Parathyroid adenoma (tissue), 2 donors: ENCODE data around the gene CDH8.

Experiments used
- H2AFZ ChIP-seq: fragments of 300-600 bp; sonication (generic); one replicate; pipeline ENCODE4 v1.7.0; 2017; ENCODE audit warnings: antibody characterized with exemption, mild to moderate bottlenecking
- H3K27ac ChIP-seq: fragments of 300-600 bp; sonication (generic); one replicate; pipeline ENCODE4 v1.7.0; 2017
- H3K27me3 ChIP-seq: fragments of 300-600 bp; sonication (generic); one replicate; pipeline ENCODE4 v1.7.0; 2017; ENCODE audit warnings: low read length; ENCODE audit not compliant: control insufficient read depth, insufficient read depth
- H3K36me3 ChIP-seq: fragments of 300-600 bp; sonication (generic); one replicate; pipeline ENCODE4 v1.7.0; 2017; ENCODE audit warnings: low read length; ENCODE audit not compliant: control insufficient read depth, insufficient read depth
- H3K4me1 ChIP-seq: fragments of 300-600 bp; sonication (generic); one replicate; pipeline ENCODE4 v1.7.0; 2017; ENCODE audit warnings: control low read depth
- H3K4me2 ChIP-seq: fragments of 300-600 bp; sonication (generic); one replicate; pipeline ENCODE4 v1.7.0; 2017; ENCODE audit warnings: low read length
- H3K4me3 ChIP-seq: fragments of 300-600 bp; sonication (generic); one replicate; pipeline ENCODE4 v1.7.0; 2017; ENCODE audit warnings: low read depth, low read length
- H3K79me2 ChIP-seq: fragments of 300-600 bp; sonication (generic); one replicate; pipeline ENCODE4 v1.7.0; 2017; ENCODE audit warnings: control low read depth
- H3K9ac ChIP-seq: fragments of 300-600 bp; sonication (generic); one replicate; pipeline ENCODE4 v1.7.0; 2017; ENCODE audit warnings: mild to moderate bottlenecking
- H3K9me3 ChIP-seq: fragments of 300-600 bp; sonication (generic); one replicate; pipeline ENCODE4 v1.7.0; 2017; ENCODE audit warnings: low read length; ENCODE audit not compliant: control insufficient read depth
- TF ChIP-seq, protein P1 (sequence below): fragments of 300-600 bp; sonication (generic); IDR thresholded peaks from one replicate; pipeline ENCODE4 v1.7.0; 2017; ENCODE audit warnings: antibody characterized with exemption, mild to moderate bottlenecking
- donor health status: primary hyperparathyroidism.

Gene CDH8

DNA sequence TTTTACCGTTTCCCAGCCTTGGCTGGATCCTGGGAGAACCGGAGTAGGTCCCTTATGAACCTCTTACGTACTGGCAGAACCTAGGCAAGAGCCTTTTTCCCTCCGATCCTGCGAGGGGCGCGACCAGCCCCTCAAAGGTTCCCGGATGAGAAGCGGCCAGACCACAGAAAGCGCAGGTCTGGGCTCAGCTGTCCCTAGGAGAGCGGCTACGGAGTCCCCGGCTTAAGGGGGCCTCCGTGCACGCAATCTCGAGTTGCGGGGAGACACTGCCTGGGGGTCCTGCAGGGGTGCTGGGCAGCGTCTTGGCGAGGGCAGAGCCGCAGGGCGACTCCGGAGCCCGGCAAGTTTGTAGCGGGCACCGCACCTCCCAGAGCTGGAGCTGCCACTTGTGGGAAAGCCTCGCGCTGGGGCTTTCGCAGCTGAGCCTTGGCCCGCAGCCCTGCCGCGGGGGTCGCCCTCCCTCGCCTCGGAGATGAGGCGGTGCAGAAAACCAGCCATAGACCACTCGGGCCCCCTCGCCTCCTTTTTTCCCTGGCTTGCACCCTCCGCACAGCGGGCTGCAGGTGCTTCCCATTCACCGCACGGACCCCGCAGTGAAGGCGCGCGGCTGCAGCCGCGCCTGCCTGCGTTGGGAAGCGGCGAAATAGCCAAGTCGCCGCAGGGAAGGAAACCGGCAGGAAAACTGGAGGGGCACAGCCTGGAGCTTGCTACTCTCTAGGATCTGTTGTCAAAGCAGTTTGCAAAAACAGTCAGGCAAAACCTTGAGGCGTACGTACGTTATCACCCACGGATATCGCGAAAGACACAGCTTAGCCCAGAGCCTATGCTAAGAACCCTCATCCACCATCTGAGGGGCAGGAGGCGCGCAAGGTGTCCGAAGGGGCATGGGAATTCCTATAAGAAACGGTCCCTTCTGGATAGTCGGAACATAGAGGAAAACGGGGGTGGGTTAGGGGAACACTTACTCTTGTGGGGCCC is 834 bp downstream of the CDH8 start:
- H3K4me2 ChIP-seq = peak overlapping the region; percentile 61
- H3K4me3 ChIP-seq = peak overlapping the region; percentile 18
- no peak overlapping the region for H3K9ac ChIP-seq
- H3K79me2 ChIP-seq = no peaks in the 10 kb centered on the region
- no peaks in the 10 kb centered on the region for H3K4me1 ChIP-seq
- TF ChIP-seq, protein P1, sequence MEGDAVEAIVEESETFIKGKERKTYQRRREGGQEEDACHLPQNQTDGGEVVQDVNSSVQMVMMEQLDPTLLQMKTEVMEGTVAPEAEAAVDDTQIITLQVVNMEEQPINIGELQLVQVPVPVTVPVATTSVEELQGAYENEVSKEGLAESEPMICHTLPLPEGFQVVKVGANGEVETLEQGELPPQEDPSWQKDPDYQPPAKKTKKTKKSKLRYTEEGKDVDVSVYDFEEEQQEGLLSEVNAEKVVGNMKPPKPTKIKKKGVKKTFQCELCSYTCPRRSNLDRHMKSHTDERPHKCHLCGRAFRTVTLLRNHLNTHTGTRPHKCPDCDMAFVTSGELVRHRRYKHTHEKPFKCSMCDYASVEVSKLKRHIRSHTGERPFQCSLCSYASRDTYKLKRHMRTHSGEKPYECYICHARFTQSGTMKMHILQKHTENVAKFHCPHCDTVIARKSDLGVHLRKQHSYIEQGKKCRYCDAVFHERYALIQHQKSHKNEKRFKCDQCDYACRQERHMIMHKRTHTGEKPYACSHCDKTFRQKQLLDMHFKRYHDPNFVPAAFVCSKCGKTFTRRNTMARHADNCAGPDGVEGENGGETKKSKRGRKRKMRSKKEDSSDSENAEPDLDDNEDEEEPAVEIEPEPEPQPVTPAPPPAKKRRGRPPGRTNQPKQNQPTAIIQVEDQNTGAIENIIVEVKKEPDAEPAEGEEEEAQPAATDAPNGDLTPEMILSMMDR = no peak
- H2AFZ ChIP-seq = no peak overlapping the region
- no peak overlapping the region for H3K27ac ChIP-seq
- no peaks in the 10 kb centered on the region for H3K36me3 ChIP-seq
- peaks cover 2% of the 10 kb centered on the region for H3K27me3 ChIP-seq
- H3K9me3 ChIP-seq = no peaks in the 10 kb centered on the region

DNA sequence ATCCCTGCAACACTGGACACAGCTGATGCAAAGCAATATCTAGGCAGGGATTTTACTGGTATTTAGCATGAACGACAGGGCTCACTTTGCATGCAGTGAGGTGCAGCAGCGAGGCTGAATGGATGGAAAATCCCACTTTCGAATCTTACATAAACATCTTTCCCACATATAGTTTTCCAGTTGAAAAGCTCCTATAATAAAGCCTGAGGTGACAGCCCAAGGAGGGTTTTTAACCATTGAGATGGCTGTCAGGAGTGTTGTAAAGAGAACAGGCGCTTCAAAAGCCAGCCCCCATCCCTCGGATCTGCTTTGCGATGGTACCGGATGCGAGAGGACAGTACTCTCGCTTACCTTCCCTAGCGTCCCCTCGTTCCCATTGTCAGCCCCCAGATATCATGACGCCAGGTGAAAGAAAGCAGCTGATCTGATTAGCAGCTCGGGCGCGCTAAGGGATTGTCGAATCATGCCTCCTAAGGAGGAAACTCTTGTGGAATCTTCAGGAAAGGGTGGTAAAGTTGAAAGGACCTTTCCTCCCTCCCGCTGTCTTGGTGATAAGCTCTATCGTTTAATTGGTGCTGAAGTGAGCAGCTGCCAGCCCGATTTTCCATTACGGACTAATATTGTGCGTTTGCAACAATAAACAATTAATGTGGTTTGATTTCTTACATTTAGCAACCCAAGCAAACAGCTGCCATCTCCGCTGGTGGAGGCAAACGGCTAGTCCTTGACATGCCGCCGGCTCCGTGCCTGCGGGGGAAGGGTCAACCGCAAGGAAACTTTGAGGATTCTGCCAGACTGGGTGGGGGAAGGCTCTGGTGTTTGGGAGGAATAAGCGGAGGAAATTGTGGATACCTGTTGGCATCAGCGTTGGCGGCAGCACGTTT is 1.8 kb downstream of the CDH8 start:
- Histone ChIP-seq H3K4me2 (peak overlapping the region; percentile 61), H3K27ac (no peak overlapping the region), H2AFZ (no peak overlapping the region), H3K27me3 (peaks cover 2% of the 10 kb centered on the region), H3K9ac (no peak overlapping the region), H3K79me2 (no peaks in the 10 kb centered on the region), H3K36me3 (no peaks in the 10 kb centered on the region), H3K4me1 (no peaks in the 10 kb centered on the region), H3K9me3 (no peaks in the 10 kb centered on the region), H3K4me3 (peak overlapping the region; percentile 18)
- TF ChIP-seq, protein P1 = no peak

DNA sequence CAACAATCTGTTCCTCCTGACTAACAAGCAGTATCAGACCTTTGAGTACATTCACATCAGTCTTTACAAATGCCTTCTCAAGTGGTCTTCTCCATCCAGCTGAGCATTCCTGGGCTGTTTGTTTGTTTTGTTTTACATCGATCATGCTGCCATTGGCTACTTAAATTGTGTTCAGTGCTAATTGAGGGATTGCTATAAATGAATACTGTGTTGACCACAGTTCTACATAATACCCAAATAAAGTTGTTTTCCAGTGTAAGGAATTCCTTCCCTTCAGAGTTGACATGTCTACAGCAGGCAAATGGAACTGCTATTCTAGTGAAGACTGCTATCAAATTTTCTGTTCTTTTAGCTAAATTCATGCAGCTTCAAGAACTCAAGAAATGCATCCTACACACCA is 3.2 kb downstream of the CDH8 start:
- Histone ChIP-seq H3K4me3 (no peak overlapping the region), H3K4me2 (no peak overlapping the region), H3K27ac (no peak overlapping the region)

DNA sequence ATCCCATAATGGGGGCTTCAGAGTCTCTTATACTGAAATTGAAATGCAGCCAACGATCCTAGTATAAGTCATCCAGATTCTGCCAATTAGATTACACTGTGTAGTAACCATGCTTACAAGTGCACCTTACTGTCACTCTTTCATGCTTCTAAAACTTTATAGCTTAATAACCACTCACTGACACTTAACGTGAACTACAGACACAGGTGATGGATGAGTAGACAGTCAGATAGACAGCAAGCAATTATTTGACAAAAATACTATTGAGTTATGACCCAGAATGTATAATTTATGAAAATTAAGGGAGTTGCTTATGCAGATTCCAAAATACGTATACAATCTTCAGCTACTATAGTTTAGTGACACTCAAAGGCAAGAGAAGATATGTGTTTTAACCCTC is 6.3 kb downstream of the CDH8 start:
- H3K27ac ChIP-seq = no peak overlapping the region
- no peaks in the 10 kb centered on the region for H3K4me1 ChIP-seq
- no peak overlapping the region for H3K9ac ChIP-seq
- H3K79me2 ChIP-seq = no peaks in the 10 kb centered on the region
- no peak overlapping the region for H3K4me3 ChIP-seq
- H3K36me3 ChIP-seq = no peaks in the 10 kb centered on the region
- H2AFZ ChIP-seq = no peak overlapping the region
- TF ChIP-seq, protein P1 = no peak
- H3K9me3 ChIP-seq = no peaks in the 10 kb centered on the region
- H3K4me2 ChIP-seq = no peak overlapping the region
- H3K27me3 ChIP-seq = no peaks in the 10 kb centered on the region

More for the DNA sequence above, 3.2 kb downstream of the CDH8 start:
- TF ChIP-seq, protein P1 = no peak
- H3K36me3 ChIP-seq = no peaks in the 10 kb centered on the region
- peaks cover 2% of the 10 kb centered on the region for H3K27me3 ChIP-seq
- no peak overlapping the region for H2AFZ ChIP-seq
- H3K9ac ChIP-seq = no peak overlapping the region
- H3K79me2 ChIP-seq = no peaks in the 10 kb centered on the region
- no peaks in the 10 kb centered on the region for H3K4me1 ChIP-seq
- no peaks in the 10 kb centered on the region for H3K9me3 ChIP-seq
